GM23248 (cell line): ENCODE results near the gene ALK. TPM values are rescaled to one million over a fixed set of nuclear protein-coding genes. Genes with fewer than 3 reads are reported as not detected.

ENCODE experiments used
- DNase-seq: peaks from one replicate; pipeline ENCODE4 v3.0.0-alpha.2; 2015
- H2AFZ ChIP-seq: fragments of 200-600 bp; sonication (generic); 2 replicates; pipeline ENCODE4 v1.6.1; 2016; ENCODE audit warnings: antibody characterized with exemption
- H3F3A ChIP-seq: fragments of 200-600 bp; sonication (generic); 2 replicates; pipeline ENCODE4 v1.6.1; 2016; ENCODE audit warnings: mild to moderate bottlenecking, antibody characterized with exemption, mixed run types; ENCODE audit not compliant: insufficient read depth
- H3K27ac ChIP-seq: fragments of 200-600 bp; sonication (generic); 2 replicates; pipeline ENCODE4 v1.5.1; 2016; ENCODE audit warnings: mild to moderate bottlenecking
- H3K27me3 ChIP-seq: fragments of 200-600 bp; sonication (generic); replicated peaks from 2 replicates; pipeline ENCODE4 v1.6.1; 2016; ENCODE audit warnings: mild to moderate bottlenecking; ENCODE audit not compliant: insufficient read depth
- H3K36me3 ChIP-seq: fragments of 200-600 bp; sonication (generic); 2 replicates; pipeline ENCODE4 v1.6.1; 2016; ENCODE audit warnings: low read depth, mild to moderate bottlenecking
- H3K4me1 ChIP-seq: fragments of 200-600 bp; sonication (generic); 2 replicates; pipeline ENCODE4 v1.6.1; 2016; ENCODE audit warnings: mild to moderate bottlenecking; ENCODE audit not compliant: insufficient read depth
- H3K4me2 ChIP-seq: fragments of 200-600 bp; sonication (generic); one replicate; pipeline ENCODE4 v1.6.1; 2016; ENCODE audit warnings: mild to moderate bottlenecking; ENCODE audit not compliant: unreplicated experiment
- H3K4me3 ChIP-seq: fragments of 200-600 bp; sonication (generic); 2 replicates; pipeline ENCODE4 v1.5.1; 2016; ENCODE audit warnings: mild to moderate bottlenecking
- H3K79me2 ChIP-seq: fragments of 200-600 bp; sonication (generic); 2 replicates; pipeline ENCODE4 v1.6.1; 2016; ENCODE audit warnings: mild to moderate bottlenecking; ENCODE audit not compliant: insufficient read depth
- H3K9ac ChIP-seq: fragments of 200-600 bp; sonication (generic); 2 replicates; pipeline ENCODE4 v1.6.1; 2016; ENCODE audit warnings: mild to moderate bottlenecking
- H3K9me2 ChIP-seq: fragments of 200-600 bp; sonication (generic); 2 replicates; pipeline ENCODE4 v1.6.1; 2016; ENCODE audit warnings: mixed run types, mild to moderate bottlenecking, moderate library complexity; ENCODE audit not compliant: insufficient read depth
- H3K9me3 ChIP-seq: fragments of 200-600 bp; sonication (generic); one replicate; pipeline ENCODE4 v1.6.1; 2017; ENCODE audit warnings: low read depth
- H4K20me1 ChIP-seq: fragments of 200-600 bp; sonication (generic); 2 replicates; pipeline ENCODE4 v1.6.0; 2016; ENCODE audit not compliant: insufficient read depth
- EZH2 ChIP-seq: fragments of 200-600 bp; sonication (generic); IDR thresholded peaks from 2 replicates; pipeline ENCODE4 v1.6.1; 2018; ENCODE audit warnings: antibody characterized with exemption, mild to moderate bottlenecking; ENCODE audit not compliant: insufficient read depth, poor library complexity, severe bottlenecking
- EZH2phosphoT487 ChIP-seq: fragments of 200-600 bp; sonication (generic); IDR thresholded peaks from 2 replicates; pipeline ENCODE4 v1.6.1; 2018; ENCODE audit warnings: antibody characterized with exemption, moderate library complexity, mild to moderate bottlenecking, low read depth; ENCODE audit not compliant: insufficient read depth
- WGBS, 2 experiments: methylation state at CpG; one replicate each; pipeline ENCODE4 v1.1.6; 2015 to 2017; ENCODE audit warnings: low lambda C conversion rate in 2 of 2, low coverage in 1 of 2; ENCODE audit errors: missing lambda C conversion rate in 2 of 2; 5-methylcytosine and 5-hydroxymethylcytosine counted together
- in situ Hi-C: fragments of 300-500 bp; cut with MboI; formaldehyde crosslinking; loops from 2 replicates; pipeline ENCODE4 v1.15.0; 2020
- polyA plus RNA-seq: library from polyadenylated mRNA; unstranded; fragments of >200 nt; fragmentation: Nextera tagmentation; extraction: Ambion mirVana; gene quantifications from 2 replicates; pipeline ENCODE4 v1.2.1, GENCODE V29; 2016
- total RNA-seq: library from RNA; depleted of rRNA; stranded (reverse); fragments of >200 nt; shearing (Covaris generic); gene quantifications from 2 replicates; pipeline ENCODE4 v1.2.3, GENCODE V29; 2014

Gene ALK
- total and polyA plus RNA-seq, 2 experiments from 2014 or later: under 0.01 to 0.05 TPM

GRCh38 chr2:29376541-29376940 lies 544.8 kb downstream of the ALK start:
- Histone ChIP-seq H4K20me1 (no peaks in the 10 kb centered on the region), H3F3A (no peaks in the 10 kb centered on the region), H3K4me3 (no peak overlapping the region), H3K4me2 (no peak overlapping the region), H2AFZ (no peak overlapping the region), H3K27me3 (peaks cover 4% of the 10 kb centered on the region; the same call in 1 of the 2 replicates), H3K9me2 (no peaks in the 10 kb centered on the region), H3K36me3 (no peaks in the 10 kb centered on the region), H3K79me2 (no peaks in the 10 kb centered on the region), H3K9ac (no peak overlapping the region), H3K4me1 (no peaks in the 10 kb centered on the region), H3K27ac (no peak overlapping the region), H3K9me3 (no peaks in the 10 kb centered on the region)
- no peak for DNase-seq
- 0% methylated on average over 2 of the region's 2 CpGs for WGBS, 2 experiments
- no peak for TF ChIP-seq EZH2phosphoT487
- no peak for TF ChIP-seq EZH2
- in situ Hi-C loops: no loop called here

GRCh38 chr2:29375843-29376242 lies 545.5 kb downstream of the ALK start:
- in situ Hi-C loops: no loop called here

GRCh38 chr2:29374823-29375222 lies 546.6 kb downstream of the ALK start:
- in situ Hi-C loops: no loop called here

More at GRCh38 chr2:29375843-29376242, 545.5 kb downstream of the ALK start:
- H3K4me2 ChIP-seq: no peak overlapping the region
- H3K27me3 ChIP-seq: peaks cover 3% of the 10 kb centered on the region; the same call in 1 of the 2 replicates
- H3K9me3 ChIP-seq: no peaks in the 10 kb centered on the region
- no peak for TF ChIP-seq EZH2phosphoT487
- no peak for TF ChIP-seq EZH2
- 53 to 60% methylated on average over 3 of the region's 3 CpGs for WGBS, 2 experiments
- no peak overlapping the region for H3K27ac ChIP-seq
- H3K4me1 ChIP-seq: no peaks in the 10 kb centered on the region
- no peak for DNase-seq
- no peaks in the 10 kb centered on the region for H4K20me1 ChIP-seq
- H2AFZ ChIP-seq: no peak overlapping the region
- H3K79me2 ChIP-seq: no peaks in the 10 kb centered on the region
- no peaks in the 10 kb centered on the region for H3K9me2 ChIP-seq
- no peak overlapping the region for H3K9ac ChIP-seq
- H3F3A ChIP-seq: no peaks in the 10 kb centered on the region
- H3K36me3 ChIP-seq: no peaks in the 10 kb centered on the region
- no peak overlapping the region for H3K4me3 ChIP-seq

DNA sequence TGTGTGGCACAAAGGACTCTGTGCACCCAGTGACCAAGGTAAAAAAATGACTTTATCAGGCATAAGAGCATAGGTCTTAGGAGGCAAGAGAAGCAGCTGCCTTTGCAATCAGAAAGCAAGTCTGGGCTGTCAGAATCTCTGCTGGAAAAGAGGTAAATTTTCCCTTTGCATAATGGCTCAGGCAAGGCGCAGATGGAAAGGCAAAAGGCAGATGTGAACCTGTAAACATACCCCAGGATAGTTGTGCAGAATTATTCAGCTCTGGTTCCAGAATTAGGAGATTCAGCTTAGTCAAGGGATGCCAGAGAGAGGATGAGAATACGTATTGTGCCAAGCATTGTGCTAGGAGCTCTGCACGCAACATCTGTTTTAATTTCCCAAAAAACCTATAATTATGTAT lies 547.5 kb downstream of the ALK start:
- 57 to 59% methylated on average over 3 of the region's 3 CpGs for WGBS, 2 experiments
- Histone ChIP-seq H2AFZ (no peak overlapping the region), H3F3A (no peaks in the 10 kb centered on the region), H3K9me2 (no peaks in the 10 kb centered on the region), H3K4me2 (no peak overlapping the region), H3K36me3 (no peaks in the 10 kb centered on the region), H4K20me1 (no peaks in the 10 kb centered on the region), H3K4me3 (no peak overlapping the region), H3K4me1 (no peaks in the 10 kb centered on the region), H3K27me3 (no peaks in the 10 kb centered on the region; the same call in 1 of the 2 replicates), H3K79me2 (no peaks in the 10 kb centered on the region), H3K9ac (no peak overlapping the region), H3K27ac (no peak overlapping the region), H3K9me3 (no peaks in the 10 kb centered on the region)
- DNase-seq: no peak
- TF ChIP-seq EZH2phosphoT487: no peak
- in situ Hi-C loops: no loop called here

More at GRCh38 chr2:29374823-29375222, 546.6 kb downstream of the ALK start:
- H3K4me3 ChIP-seq: no peak overlapping the region
- no peaks in the 10 kb centered on the region for H3K9me2 ChIP-seq
- H3K9ac ChIP-seq: no peak overlapping the region
- H3K36me3 ChIP-seq: no peaks in the 10 kb centered on the region
- no peaks in the 10 kb centered on the region for H3K79me2 ChIP-seq
- WGBS, 2 experiments: 62 to 66% methylated on average over 5 of the region's 5 CpGs
- no peaks in the 10 kb centered on the region; the same call in 1 of the 2 replicates for H3K27me3 ChIP-seq
- TF ChIP-seq EZH2: no peak
- H4K20me1 ChIP-seq: no peaks in the 10 kb centered on the region
- H3K4me2 ChIP-seq: no peak overlapping the region
- H3K9me3 ChIP-seq: no peaks in the 10 kb centered on the region
- H3K27ac ChIP-seq: no peak overlapping the region
- no peaks in the 10 kb centered on the region for H3K4me1 ChIP-seq
- H3F3A ChIP-seq: no peaks in the 10 kb centered on the region
- no peak overlapping the region for H2AFZ ChIP-seq
- no peak for DNase-seq

GRCh38 chr2:29372185-29372584 lies 549.2 kb downstream of the ALK start:
- 0 out of 2 replicates have a peak, but pooled peaks cover 3% of the 10 kb centered on the region for H3K9me2 ChIP-seq
- H3K27me3 ChIP-seq: peaks cover 5% of the 10 kb centered on the region; the same call in 1 of the 2 replicates
- no peak for DNase-seq
- no peaks in the 10 kb centered on the region for H3F3A ChIP-seq
- no peak overlapping the region for H3K27ac ChIP-seq
- H3K9ac ChIP-seq: no peak overlapping the region
- no peak overlapping the region for H2AFZ ChIP-seq
- H3K9me3 ChIP-seq: no peaks in the 10 kb centered on the region
- no peak overlapping the region for H3K4me3 ChIP-seq
- in situ Hi-C loops: no loop called here
- no peaks in the 10 kb centered on the region for H3K4me1 ChIP-seq
- no peaks in the 10 kb centered on the region for H3K79me2 ChIP-seq
- no peak overlapping the region for H3K4me2 ChIP-seq
- 48 to 55% methylated on average over 2 of the region's 2 CpGs for WGBS, 2 experiments
- H4K20me1 ChIP-seq: no peaks in the 10 kb centered on the region
- H3K36me3 ChIP-seq: no peaks in the 10 kb centered on the region
- TF ChIP-seq EZH2: no peak
- no peak for TF ChIP-seq EZH2phosphoT487
